ENCODE data around the gene MRTFB.

Gene MRTFB

GRCh38 chr16:14240219-14240843 is 169.2 kb downstream of the MRTFB start:
- Mint-ChIP-seq H3K27me3 (no peaks in the 10 kb centered on the region), H3K9me3 (no peaks in the 10 kb centered on the region), H3K36me3 (peaks cover 4% of the 10 kb centered on the region), H3K27ac (no peak overlapping the region), H3K4me3 (no peak overlapping the region), H3K4me1 (no peaks in the 10 kb centered on the region)

- Mint-ChIP-seq H3K27ac (no peak overlapping the region), H3K4me1 (no peaks in the 10 kb centered on the region), H3K9me3 (no peaks in the 10 kb centered on the region), H3K27me3 (no peaks in the 10 kb centered on the region), H3K4me3 (no peak overlapping the region), H3K36me3 (peaks cover 4% of the 10 kb centered on the region)
Measured at GRCh38 chr16:14240964-14241363, 169.8 kb downstream of the MRTFB start.

- H3K4me1 Mint-ChIP-seq: no peaks in the 10 kb centered on the region
- no peak overlapping the region for H3K4me3 Mint-ChIP-seq
- H3K27ac Mint-ChIP-seq: no peak overlapping the region
- H3K27me3 Mint-ChIP-seq: no peaks in the 10 kb centered on the region
- peaks cover 4% of the 10 kb centered on the region for H3K36me3 Mint-ChIP-seq
- no peaks in the 10 kb centered on the region for H3K9me3 Mint-ChIP-seq
Measured at GRCh38 chr16:14241631-14242030, 170.5 kb downstream of the MRTFB start.

- Mint-ChIP-seq H3K4me1 (no peaks in the 10 kb centered on the region), H3K9me3 (no peaks in the 10 kb centered on the region), H3K27me3 (no peaks in the 10 kb centered on the region), H3K36me3 (peaks cover 4% of the 10 kb centered on the region), H3K4me3 (no peak overlapping the region), H3K27ac (peak overlapping the region; percentile 25)
Measured at GRCh38 chr16:14242769-14243168, 171.7 kb downstream of the MRTFB start.

GRCh38 chr16:14244196-14245010 is 173.3 kb downstream of the MRTFB start:
- Mint-ChIP-seq H3K27ac (peak overlapping the region; percentile 30), H3K4me3 (no peak overlapping the region), H3K36me3 (peaks cover 4% of the 10 kb centered on the region), H3K4me1 (no peaks in the 10 kb centered on the region), H3K9me3 (no peaks in the 10 kb centered on the region), H3K27me3 (no peaks in the 10 kb centered on the region)

GRCh38 chr16:14248791-14249190 is 177.7 kb downstream of the MRTFB start:
- no peak overlapping the region for H3K27ac Mint-ChIP-seq
- H3K27me3 Mint-ChIP-seq: no peaks in the 10 kb centered on the region
- H3K4me3 Mint-ChIP-seq: no peak overlapping the region
- H3K9me3 Mint-ChIP-seq: no peaks in the 10 kb centered on the region
- no peaks in the 10 kb centered on the region for H3K4me1 Mint-ChIP-seq
- peaks cover 14% of the 10 kb centered on the region for H3K36me3 Mint-ChIP-seq

- Mint-ChIP-seq H3K36me3 (peaks cover 14% of the 10 kb centered on the region), H3K27me3 (no peaks in the 10 kb centered on the region), H3K4me1 (no peaks in the 10 kb centered on the region), H3K9me3 (no peaks in the 10 kb centered on the region), H3K4me3 (no peak overlapping the region), H3K27ac (peak overlapping the region; percentile 4)
Measured at GRCh38 chr16:14249291-14250032, 178.3 kb downstream of the MRTFB start.

- Mint-ChIP-seq H3K36me3 (peaks cover 16% of the 10 kb centered on the region), H3K4me3 (no peak overlapping the region), H3K4me1 (no peaks in the 10 kb centered on the region), H3K27ac (no peak overlapping the region), H3K27me3 (no peaks in the 10 kb centered on the region), H3K9me3 (no peaks in the 10 kb centered on the region)
Measured at GRCh38 chr16:14251419-14251818, 180.3 kb downstream of the MRTFB start.

GRCh38 chr16:14252860-14253259 is 181.7 kb downstream of the MRTFB start:
- Mint-ChIP-seq H3K36me3 (peaks cover 19% of the 10 kb centered on the region), H3K27me3 (no peaks in the 10 kb centered on the region), H3K4me1 (no peaks in the 10 kb centered on the region), H3K9me3 (no peaks in the 10 kb centered on the region), H3K4me3 (no peak overlapping the region), H3K27ac (no peak overlapping the region)

GRCh38 chr16:14263011-14263410 is 191.9 kb downstream of the MRTFB start:
- H3K36me3 Mint-ChIP-seq: peaks cover 30% of the 10 kb centered on the region
- H3K9me3 Mint-ChIP-seq: no peaks in the 10 kb centered on the region
- H3K4me1 Mint-ChIP-seq: no peaks in the 10 kb centered on the region
- H3K4me3 Mint-ChIP-seq: no peak overlapping the region
- H3K27me3 Mint-ChIP-seq: no peaks in the 10 kb centered on the region
- H3K27ac Mint-ChIP-seq: no peak overlapping the region

GRCh38 chr16:14263769-14264168 is 192.7 kb downstream of the MRTFB start:
- Mint-ChIP-seq H3K9me3 (no peaks in the 10 kb centered on the region), H3K36me3 (peaks cover 29% of the 10 kb centered on the region), H3K27me3 (no peaks in the 10 kb centered on the region), H3K27ac (no peak overlapping the region), H3K4me3 (no peak overlapping the region), H3K4me1 (no peaks in the 10 kb centered on the region)

- peaks cover 34% of the 10 kb centered on the region for H3K36me3 Mint-ChIP-seq
Measured at GRCh38 chr16:14264327-14264943, 193.3 kb downstream of the MRTFB start.

GRCh38 chr16:14268073-14268472 is 197.0 kb downstream of the MRTFB start:
- Mint-ChIP-seq H3K36me3 (peaks cover 26% of the 10 kb centered on the region), H3K4me1 (no peaks in the 10 kb centered on the region), H3K27me3 (no peaks in the 10 kb centered on the region), H3K4me3 (no peak overlapping the region), H3K9me3 (peaks cover 7% of the 10 kb centered on the region), H3K27ac (no peak overlapping the region)

More at GRCh38 chr16:14264327-14264943, 193.3 kb downstream of the MRTFB start:
- Mint-ChIP-seq H3K4me3 (no peak overlapping the region), H3K9me3 (peaks cover 4% of the 10 kb centered on the region), H3K4me1 (no peaks in the 10 kb centered on the region), H3K27me3 (no peaks in the 10 kb centered on the region), H3K27ac (no peak overlapping the region)

- no peaks in the 10 kb centered on the region for H3K36me3 Mint-ChIP-seq
- H3K27ac Mint-ChIP-seq: no peak overlapping the region
- H3K9me3 Mint-ChIP-seq: no peaks in the 10 kb centered on the region
- no peaks in the 10 kb centered on the region for H3K27me3 Mint-ChIP-seq
- H3K4me1 Mint-ChIP-seq: no peaks in the 10 kb centered on the region
- no peak overlapping the region for H3K4me3 Mint-ChIP-seq
Measured at GRCh38 chr16:14275934-14276333, 204.8 kb downstream of the MRTFB start.

- Mint-ChIP-seq H3K27me3 (no peaks in the 10 kb centered on the region), H3K9me3 (no peaks in the 10 kb centered on the region), H3K36me3 (no peaks in the 10 kb centered on the region), H3K4me1 (no peaks in the 10 kb centered on the region), H3K4me3 (no peak overlapping the region), H3K27ac (no peak overlapping the region)
Measured at GRCh38 chr16:14278749-14279148, 207.6 kb downstream of the MRTFB start.

Data from activated naive CD4-positive, alpha-beta T cell treated with anti-CD3 and anti-CD28 coated beads, Interleukin-2, amount 50 U/mL, for 24 hours (primary cell).